ENCODE measurements around the gene DAB1.

Gene DAB1

DNA sequence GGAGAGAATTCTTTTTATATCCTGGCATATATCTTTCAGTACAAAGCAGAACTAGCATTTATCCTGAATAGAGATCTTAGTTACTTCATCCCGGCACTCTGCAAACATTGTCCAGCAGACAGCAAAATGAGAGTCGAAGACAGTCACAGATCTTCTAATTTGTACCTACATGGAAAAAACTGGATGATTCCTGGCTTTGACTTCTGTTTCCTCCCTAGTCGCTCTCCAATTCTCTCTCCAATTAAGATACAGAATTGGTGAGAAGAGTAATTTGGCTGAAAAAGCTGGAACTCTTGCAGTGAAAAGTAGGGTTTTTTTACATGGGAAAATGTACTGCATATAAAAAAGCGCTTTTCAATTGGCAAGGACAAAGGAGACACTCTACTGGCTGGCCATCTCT is 307.0 kb downstream of the DAB1 start:
- H3K27me3 ChIP-seq (ENCODE audit: insufficient read depth, poor library complexity, severe bottlenecking) = no peaks in the 10 kb centered on the region
- no peak overlapping the region for H3K4me3 ChIP-seq (ENCODE audit: severe bottlenecking)
- TF ChIP-seq, protein P1, sequence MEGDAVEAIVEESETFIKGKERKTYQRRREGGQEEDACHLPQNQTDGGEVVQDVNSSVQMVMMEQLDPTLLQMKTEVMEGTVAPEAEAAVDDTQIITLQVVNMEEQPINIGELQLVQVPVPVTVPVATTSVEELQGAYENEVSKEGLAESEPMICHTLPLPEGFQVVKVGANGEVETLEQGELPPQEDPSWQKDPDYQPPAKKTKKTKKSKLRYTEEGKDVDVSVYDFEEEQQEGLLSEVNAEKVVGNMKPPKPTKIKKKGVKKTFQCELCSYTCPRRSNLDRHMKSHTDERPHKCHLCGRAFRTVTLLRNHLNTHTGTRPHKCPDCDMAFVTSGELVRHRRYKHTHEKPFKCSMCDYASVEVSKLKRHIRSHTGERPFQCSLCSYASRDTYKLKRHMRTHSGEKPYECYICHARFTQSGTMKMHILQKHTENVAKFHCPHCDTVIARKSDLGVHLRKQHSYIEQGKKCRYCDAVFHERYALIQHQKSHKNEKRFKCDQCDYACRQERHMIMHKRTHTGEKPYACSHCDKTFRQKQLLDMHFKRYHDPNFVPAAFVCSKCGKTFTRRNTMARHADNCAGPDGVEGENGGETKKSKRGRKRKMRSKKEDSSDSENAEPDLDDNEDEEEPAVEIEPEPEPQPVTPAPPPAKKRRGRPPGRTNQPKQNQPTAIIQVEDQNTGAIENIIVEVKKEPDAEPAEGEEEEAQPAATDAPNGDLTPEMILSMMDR (IDR thresholded peaks at IDR 0.05; ENCODE audit: poor library complexity, severe bottlenecking) = no peak
- H3K9me3 ChIP-seq (ENCODE audit: severe bottlenecking) = no peaks in the 10 kb centered on the region
- H3K4me1 ChIP-seq (ENCODE audit: insufficient read depth, poor library complexity, severe bottlenecking) = no peaks in the 10 kb centered on the region
- DNase-seq (ENCODE audit: low spot score) (no peak), ATAC-seq (ENCODE audit: low read depth) (no peak)
- no peak overlapping the region for H3K27ac ChIP-seq (ENCODE audit: poor library complexity, severe bottlenecking)
- H3K36me3 ChIP-seq (ENCODE audit: low read depth) = no peaks in the 10 kb centered on the region

DNA sequence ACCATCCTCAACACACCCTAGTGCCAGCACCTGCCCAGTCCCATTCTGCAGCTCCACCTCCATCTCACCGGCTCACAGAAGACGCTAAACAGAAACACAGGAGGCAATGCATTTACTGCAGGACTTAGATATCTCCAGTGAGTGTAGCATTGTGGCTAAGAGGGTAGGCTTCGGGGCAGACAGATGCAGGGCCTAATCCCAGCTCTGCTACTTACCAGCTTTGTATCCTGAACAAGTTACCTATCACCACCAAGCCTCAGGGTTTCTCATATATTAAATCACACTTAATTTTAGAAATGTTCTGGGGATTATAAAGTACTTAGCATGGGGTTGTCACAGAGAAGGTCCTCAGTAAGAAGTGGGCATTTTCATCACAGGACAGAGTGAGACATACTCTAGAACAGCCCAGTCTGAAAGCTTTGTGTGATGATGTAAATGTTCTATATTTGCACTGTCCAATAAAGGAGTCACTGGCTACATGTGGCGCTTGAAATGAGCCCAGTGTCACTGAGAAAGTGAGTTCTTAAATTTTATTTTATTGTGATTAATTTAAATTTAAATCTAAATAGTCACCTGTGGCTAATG is 308.7 kb downstream of the DAB1 start:
- no peak overlapping the region for H3K4me3 ChIP-seq (ENCODE audit: severe bottlenecking)
- no peak for ATAC-seq (ENCODE audit: low read depth)

DNA sequence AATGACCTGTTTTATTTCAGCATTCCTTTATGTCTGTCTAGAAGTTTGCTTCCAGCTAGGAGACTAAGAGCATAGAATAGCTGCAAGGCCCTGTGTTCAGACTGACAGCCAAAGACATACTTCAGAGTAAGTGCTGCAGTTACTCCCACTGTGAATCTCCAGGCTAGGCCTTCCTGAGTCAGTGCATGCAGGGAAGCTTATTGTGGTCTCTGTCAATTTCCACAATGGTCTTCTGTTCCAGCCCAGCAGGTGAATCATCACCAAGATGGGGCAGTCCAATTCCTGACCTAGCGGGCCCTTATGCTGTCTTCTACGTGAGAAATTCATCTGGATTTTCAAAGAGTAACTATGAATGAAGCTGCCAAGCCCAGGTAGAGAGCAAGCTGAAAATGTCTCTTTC is 311.7 kb downstream of the DAB1 start:
- no peaks in the 10 kb centered on the region for H3K4me1 ChIP-seq (ENCODE audit: insufficient read depth, poor library complexity, severe bottlenecking)
- H3K9me3 ChIP-seq (ENCODE audit: severe bottlenecking) = no peaks in the 10 kb centered on the region
- H3K27ac ChIP-seq (ENCODE audit: poor library complexity, severe bottlenecking) = no peak overlapping the region
- ATAC-seq (ENCODE audit: low read depth) (peak; percentile 57; the same call in 2 of the 3 replicates), DNase-seq (ENCODE audit: low spot score) (no peak)
- H3K4me3 ChIP-seq (ENCODE audit: severe bottlenecking) = no peak overlapping the region
- no peaks in the 10 kb centered on the region for H3K27me3 ChIP-seq (ENCODE audit: insufficient read depth, poor library complexity, severe bottlenecking)
- no peaks in the 10 kb centered on the region for H3K36me3 ChIP-seq (ENCODE audit: low read depth)
- TF ChIP-seq, protein P1 (IDR thresholded peaks at IDR 0.05; ENCODE audit: poor library complexity, severe bottlenecking) = no peak

More for the DNA sequence above, 308.7 kb downstream of the DAB1 start:
- no peak for DNase-seq (ENCODE audit: low spot score)
- no peaks in the 10 kb centered on the region for H3K36me3 ChIP-seq (ENCODE audit: low read depth)
- H3K9me3 ChIP-seq (ENCODE audit: severe bottlenecking) = no peaks in the 10 kb centered on the region
- H3K27me3 ChIP-seq (ENCODE audit: insufficient read depth, poor library complexity, severe bottlenecking) = no peaks in the 10 kb centered on the region
- TF ChIP-seq, protein P1 (IDR thresholded peaks at IDR 0.05; ENCODE audit: poor library complexity, severe bottlenecking) = no peak
- H3K4me1 ChIP-seq (ENCODE audit: insufficient read depth, poor library complexity, severe bottlenecking) = no peaks in the 10 kb centered on the region
- no peak overlapping the region for H3K27ac ChIP-seq (ENCODE audit: poor library complexity, severe bottlenecking)

DNA sequence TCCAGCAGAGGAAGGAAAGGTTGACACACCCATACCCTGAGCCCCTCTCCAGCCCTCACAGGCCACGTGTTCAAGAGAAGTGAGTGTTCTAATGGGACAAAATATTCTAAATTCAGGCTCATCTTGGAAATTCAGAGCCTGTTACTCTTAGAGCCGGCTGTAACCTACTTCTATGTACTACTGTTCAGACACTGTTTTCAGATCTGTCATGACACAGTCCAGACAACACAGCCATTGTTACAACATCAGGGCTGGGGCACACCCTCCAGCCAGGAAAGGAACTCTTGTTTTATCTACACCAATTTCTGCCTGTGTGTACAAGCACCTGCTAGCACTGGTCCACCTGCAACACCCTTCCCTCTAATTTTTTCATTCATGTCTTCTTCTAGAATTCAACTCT is 312.7 kb downstream of the DAB1 start:
- no peaks in the 10 kb centered on the region for H3K36me3 ChIP-seq (ENCODE audit: low read depth)
- no peaks in the 10 kb centered on the region for H3K9me3 ChIP-seq (ENCODE audit: severe bottlenecking)
- no peaks in the 10 kb centered on the region for H3K4me1 ChIP-seq (ENCODE audit: insufficient read depth, poor library complexity, severe bottlenecking)
- DNase-seq (ENCODE audit: low spot score) = no peak
- no peak overlapping the region for H3K27ac ChIP-seq (ENCODE audit: poor library complexity, severe bottlenecking)
- no peaks in the 10 kb centered on the region for H3K27me3 ChIP-seq (ENCODE audit: insufficient read depth, poor library complexity, severe bottlenecking)
- no peak overlapping the region for H3K4me3 ChIP-seq (ENCODE audit: severe bottlenecking)
- TF ChIP-seq, protein P1 (IDR thresholded peaks at IDR 0.05; ENCODE audit: poor library complexity, severe bottlenecking) = no peak
- no peak for ATAC-seq (ENCODE audit: low read depth)

DNA sequence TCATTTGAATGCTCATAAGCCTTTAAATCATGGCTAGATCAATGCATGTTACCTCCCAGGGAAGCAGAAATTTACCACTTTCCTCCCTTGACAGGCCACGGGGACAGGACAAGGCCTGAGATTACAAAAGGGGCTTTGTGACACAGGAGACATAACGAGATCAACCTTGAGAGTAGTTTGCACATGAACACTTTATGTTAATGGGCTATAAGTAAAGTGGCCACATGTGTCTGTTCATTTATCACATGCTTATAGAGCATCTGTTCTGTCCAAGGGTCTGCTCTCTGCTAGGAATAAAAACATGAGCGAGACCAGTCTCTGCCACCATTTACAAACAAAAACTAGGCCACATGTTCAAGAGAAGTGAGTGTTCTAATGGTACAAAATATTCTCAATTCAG is 314.0 kb downstream of the DAB1 start:
- DNase-seq (ENCODE audit: low spot score) = no peak
- Histone ChIP-seq H3K4me1 (ENCODE audit: insufficient read depth, poor library complexity, severe bottlenecking) (no peaks in the 10 kb centered on the region), H3K27ac (ENCODE audit: poor library complexity, severe bottlenecking) (no peak overlapping the region), H3K27me3 (ENCODE audit: insufficient read depth, poor library complexity, severe bottlenecking) (no peaks in the 10 kb centered on the region), H3K9me3 (ENCODE audit: severe bottlenecking) (no peaks in the 10 kb centered on the region), H3K36me3 (ENCODE audit: low read depth) (no peaks in the 10 kb centered on the region), H3K4me3 (ENCODE audit: severe bottlenecking) (no peak overlapping the region)
- TF ChIP-seq, protein P1 (IDR thresholded peaks at IDR 0.05; ENCODE audit: poor library complexity, severe bottlenecking) = no peak
- no peak for ATAC-seq (ENCODE audit: low read depth)
